AG04450 (cell line): Measurements from ENCODE around the gene TCL1B. TPM values are rescaled to one million over a fixed set of nuclear protein-coding genes. Genes with fewer than 3 reads are reported as not detected.

ENCODE experiments used
- CTCF ChIA-PET: fragments of 300-600, 350-600 bp; formaldehyde crosslinking; extraction: SDS; loops from one replicate; lab custom pipeline; 2022; ENCODE audit warnings: antibody characterized with exemption, inconsistent platforms; lab: Charles Lee
- POLR2A ChIA-PET: fragments of 350-600 bp; formaldehyde crosslinking; extraction: SDS; loops from one replicate; lab custom pipeline; 2021; ENCODE audit warnings: antibody characterized with exemption, inconsistent platforms; lab: Yijun Ruan, JAX
- DNase-seq: peaks from one replicate; pipeline ENCODE4 v3.0.0-alpha.2; 2011; ENCODE audit warnings: low read depth, low spot score
- H3K27ac ChIP-seq: one replicate; pipeline ENCODE4 v1.5.1; 2012; ENCODE audit warnings: low read depth, low read length, control low read depth
- H3K27me3 ChIP-seq: one replicate; pipeline ENCODE4 v1.6.0; 2012; ENCODE audit warnings: low read length; ENCODE audit not compliant: control insufficient read depth, insufficient read depth
- H3K4me3 ChIP-seq: 2 replicates; pipeline ENCODE4 v1.5.1; 2011; ENCODE audit warnings: mild to moderate bottlenecking, low read depth, low read length, control low read depth
- H3K9me3 ChIP-seq: 2 replicates; pipeline ENCODE4 v1.5.1; 2012; ENCODE audit warnings: low read length; ENCODE audit not compliant: control insufficient read depth, insufficient read depth
- CTCF ChIP-seq: IDR thresholded peaks from 2 replicates; pipeline ENCODE4 v1.5.1; 2011; ENCODE audit warnings: low read depth, low read length, control low read depth, inconsistent platforms
- polyA minus RNA-seq: library from RNA; depleted of rRNA, polyadenylated mRNA; stranded (reverse); fragments of >200 nt; gene quantifications from 2 replicates; pipeline ENCODE4 v1.2.3, GENCODE V29; 2011; rRNA and poly(A)+ RNA removed
- polyA plus RNA-seq: library from polyadenylated mRNA; depleted of rRNA; stranded (reverse); fragments of >200 nt; gene quantifications from 2 replicates; pipeline ENCODE4 v1.2.3, GENCODE V29; 2011; rRNA removed

Gene TCL1B
- not detected in 2 replicates for polyA plus RNA-seq
- polyA minus RNA-seq: not detected in 2 replicates

- POLR2A ChIA-PET: no interaction called here
Measured at GRCh38 chr14:95685978-95686922, at the start of gene TCL1B. Gene TCL1B, plus strand, starts transcription at chr14:95686426. Its CDS starts 42 bp downstream, at chr14:95686468.

GRCh38 chr14:95644981-95645380 lies 41.2 kb upstream of the TCL1B start:
- TF ChIP-seq CTCF: no peak
- Histone ChIP-seq H3K9me3 (peaks cover 13% of the 10 kb centered on the region), H3K4me3 (no peak overlapping the region), H3K27ac (no peak overlapping the region), H3K27me3 (no peaks in the 10 kb centered on the region)
- no peak for DNase-seq
- CTCF ChIA-PET: no interaction called here
- POLR2A ChIA-PET: no interaction called here

More at GRCh38 chr14:95685978-95686922, at the start of gene TCL1B:
- no peak for DNase-seq
- Histone ChIP-seq H3K27me3 (no peaks in the 10 kb centered on the region), H3K4me3 (no peak within 1 kb of the TSS), H3K9me3 (peaks cover 21% of the 10 kb centered on the region), H3K27ac (no peak within 1 kb of the TSS)
- CTCF ChIA-PET: no interaction called here
- no peak for TF ChIP-seq CTCF

GRCh38 chr14:95645389-95645996 lies 40.7 kb upstream of the TCL1B start:
- Histone ChIP-seq H3K27me3 (no peaks in the 10 kb centered on the region), H3K9me3 (peaks cover 13% of the 10 kb centered on the region), H3K27ac (no peak overlapping the region), H3K4me3 (no peak overlapping the region)
- TF ChIP-seq CTCF: no peak
- no peak for DNase-seq
- ChIA-PET POLR2A (no interaction called here), CTCF (interaction anchor here (0.6 kb wide), 1 partner anchor 86 kb away, joined by 4 read pairs; no protein-coding TSS in a partner anchor)

- H3K9me3 ChIP-seq: peaks cover 13% of the 10 kb centered on the region
- CTCF ChIA-PET: no interaction called here
- no peak for DNase-seq
- no peak overlapping the region for H3K27ac ChIP-seq
- no peaks in the 10 kb centered on the region for H3K27me3 ChIP-seq
- TF ChIP-seq CTCF: no peak
- POLR2A ChIA-PET: no interaction called here
- H3K4me3 ChIP-seq: no peak overlapping the region
Measured at GRCh38 chr14:95647926-95648325, 38.3 kb upstream of the TCL1B start.

GRCh38 chr14:95649230-95649629 lies 37.0 kb upstream of the TCL1B start:
- ChIA-PET CTCF (no interaction called here), POLR2A (no interaction called here)
- Histone ChIP-seq H3K27me3 (no peaks in the 10 kb centered on the region), H3K4me3 (no peak overlapping the region), H3K9me3 (peaks cover 13% of the 10 kb centered on the region), H3K27ac (no peak overlapping the region)
- TF ChIP-seq CTCF: no peak
- no peak for DNase-seq
